ENCODE results near the gene DHRS7B. TPM values are rescaled to one million over a fixed set of nuclear protein-coding genes. Genes with fewer than 3 reads are reported as not detected.
A peak's percentile ranks its signal among the peaks of the same experiment; 100 is the strongest.

DHRS7B gene
- total and polyA plus RNA-seq, 9 of the 15 experiments (the other 6 are each of a cell fraction or from before 2014, with no cell fraction given): 8.0 to 30.7 (median 14.8) TPM

DNA sequence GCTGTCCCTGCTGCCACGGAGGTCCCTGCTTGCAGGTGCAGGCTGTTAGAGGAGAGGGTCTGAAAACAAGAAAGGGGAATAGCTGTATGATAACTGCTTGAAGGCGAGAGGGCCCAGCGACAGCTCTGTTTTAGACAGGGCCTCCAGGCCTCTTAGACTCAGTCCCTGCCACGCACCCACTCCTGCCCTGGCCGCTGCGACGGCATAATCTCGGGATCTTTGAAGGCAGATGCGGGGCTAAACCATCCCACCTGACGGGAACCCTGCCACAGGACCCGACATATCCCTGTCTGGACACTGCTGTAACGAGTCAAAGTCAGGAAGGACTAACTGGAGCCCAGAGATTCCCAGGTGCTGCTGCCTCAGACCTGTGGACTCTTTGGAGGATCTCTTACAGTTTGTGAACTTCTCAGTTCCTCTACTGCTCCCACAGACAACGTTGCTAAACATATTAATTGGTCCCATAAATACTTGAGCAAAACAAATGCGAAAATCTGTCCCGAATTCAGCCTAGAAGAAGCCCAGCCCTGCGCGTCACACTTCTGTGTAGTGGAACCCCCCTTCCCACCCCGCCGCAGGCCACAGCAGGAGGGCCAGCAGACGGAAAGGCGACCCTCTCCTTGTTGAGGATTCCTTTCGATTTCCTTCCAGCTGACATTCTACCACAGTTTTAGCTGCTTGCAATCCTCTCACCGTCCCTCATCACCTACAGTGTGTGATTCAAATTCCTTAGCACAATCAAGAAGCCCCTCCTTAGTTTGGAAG lies 88.2 kb downstream of the DHRS7B start:
- WGBS (ENCODE audit: insufficient coverage, low coverage, missing lambda C conversion rate): under 1% methylated on average over 21 of the region's 23 CpGs
- Histone ChIP-seq H3K9ac (ENCODE audit: insufficient read depth in 1 of 2, low read depth in 2 of 2, low read length in 2 of 2) (peak overlapping the region; percentile 97 to 99), H2AFZ (ENCODE audit: low read depth, low read length) (peak overlapping the region; percentile 89), H3K4me2 (ENCODE audit: insufficient read depth, low read length) (peak overlapping the region; percentile 94), H3K4me1 (replicated peaks in 1 of 2; ENCODE audit: control insufficient read depth in 2 of 2, insufficient read depth in 2 of 2, low read length in 2 of 2) (peaks cover 20 to 31% of the 10 kb centered on the region in 2 experiments; a peak in 4 of 5 replicates), H3K79me2 (ENCODE audit: control insufficient read depth, insufficient read depth, low read length) (peaks cover 86% of the 10 kb centered on the region), H3K4me3 (peak overlapping the region; percentile 96), H3K9me3 (replicated peaks; ENCODE audit: control insufficient read depth, insufficient read depth, low read depth, low read length) (no peaks in the 10 kb centered on the region), H4K20me1 (replicated peaks; ENCODE audit: control insufficient read depth, insufficient read depth, low read length) (peaks cover 13% of the 10 kb centered on the region), H3K27me3 (ENCODE audit: control insufficient read depth in 2 of 2, insufficient read depth in 2 of 2, low read length in 2 of 2) (no peaks in the 10 kb centered on the region), H3K36me3 (ENCODE audit: control insufficient read depth, insufficient read depth, low read length) (peaks cover 43% of the 10 kb centered on the region), H3K9me1 (ENCODE audit: control insufficient read depth, insufficient read depth, low read length) (no peaks in the 10 kb centered on the region), H3K27ac (ENCODE audit: extremely low read depth, low read depth, low read length) (peak overlapping the region; percentile 98)
- intact Hi-C loops (cut with micrococcal nuclease): loop anchor here (5.0 kb wide), 1 partner anchor 88 kb away; the partner anchor contains the start of gene DHRS7B
- POLR2A ChIA-PET: interaction anchor here (0.5 to 5.1 kb wide), 5 partner anchors 8 to 166 kb away, joined by 3 to 22 read pairs (median 4); no protein-coding TSS in a partner anchor
- FAIRE-seq (no peak), ATAC-seq (peak; percentile 18), DNase-seq (ENCODE audit: extremely low read depth in 1 of 4, low spot score in 3 of 4) (peak in 1 of 4 experiments; percentile 14)
- BruUV-seq (replicated peaks): TSS peak; percentile 36
- in situ Hi-C loops (cut with MboI): no loop called here
- CTCF ChIA-PET (ENCODE audit: low intra/inter-chr PET ratio): no interaction called here
- TF ChIP-seq, protein P1, sequence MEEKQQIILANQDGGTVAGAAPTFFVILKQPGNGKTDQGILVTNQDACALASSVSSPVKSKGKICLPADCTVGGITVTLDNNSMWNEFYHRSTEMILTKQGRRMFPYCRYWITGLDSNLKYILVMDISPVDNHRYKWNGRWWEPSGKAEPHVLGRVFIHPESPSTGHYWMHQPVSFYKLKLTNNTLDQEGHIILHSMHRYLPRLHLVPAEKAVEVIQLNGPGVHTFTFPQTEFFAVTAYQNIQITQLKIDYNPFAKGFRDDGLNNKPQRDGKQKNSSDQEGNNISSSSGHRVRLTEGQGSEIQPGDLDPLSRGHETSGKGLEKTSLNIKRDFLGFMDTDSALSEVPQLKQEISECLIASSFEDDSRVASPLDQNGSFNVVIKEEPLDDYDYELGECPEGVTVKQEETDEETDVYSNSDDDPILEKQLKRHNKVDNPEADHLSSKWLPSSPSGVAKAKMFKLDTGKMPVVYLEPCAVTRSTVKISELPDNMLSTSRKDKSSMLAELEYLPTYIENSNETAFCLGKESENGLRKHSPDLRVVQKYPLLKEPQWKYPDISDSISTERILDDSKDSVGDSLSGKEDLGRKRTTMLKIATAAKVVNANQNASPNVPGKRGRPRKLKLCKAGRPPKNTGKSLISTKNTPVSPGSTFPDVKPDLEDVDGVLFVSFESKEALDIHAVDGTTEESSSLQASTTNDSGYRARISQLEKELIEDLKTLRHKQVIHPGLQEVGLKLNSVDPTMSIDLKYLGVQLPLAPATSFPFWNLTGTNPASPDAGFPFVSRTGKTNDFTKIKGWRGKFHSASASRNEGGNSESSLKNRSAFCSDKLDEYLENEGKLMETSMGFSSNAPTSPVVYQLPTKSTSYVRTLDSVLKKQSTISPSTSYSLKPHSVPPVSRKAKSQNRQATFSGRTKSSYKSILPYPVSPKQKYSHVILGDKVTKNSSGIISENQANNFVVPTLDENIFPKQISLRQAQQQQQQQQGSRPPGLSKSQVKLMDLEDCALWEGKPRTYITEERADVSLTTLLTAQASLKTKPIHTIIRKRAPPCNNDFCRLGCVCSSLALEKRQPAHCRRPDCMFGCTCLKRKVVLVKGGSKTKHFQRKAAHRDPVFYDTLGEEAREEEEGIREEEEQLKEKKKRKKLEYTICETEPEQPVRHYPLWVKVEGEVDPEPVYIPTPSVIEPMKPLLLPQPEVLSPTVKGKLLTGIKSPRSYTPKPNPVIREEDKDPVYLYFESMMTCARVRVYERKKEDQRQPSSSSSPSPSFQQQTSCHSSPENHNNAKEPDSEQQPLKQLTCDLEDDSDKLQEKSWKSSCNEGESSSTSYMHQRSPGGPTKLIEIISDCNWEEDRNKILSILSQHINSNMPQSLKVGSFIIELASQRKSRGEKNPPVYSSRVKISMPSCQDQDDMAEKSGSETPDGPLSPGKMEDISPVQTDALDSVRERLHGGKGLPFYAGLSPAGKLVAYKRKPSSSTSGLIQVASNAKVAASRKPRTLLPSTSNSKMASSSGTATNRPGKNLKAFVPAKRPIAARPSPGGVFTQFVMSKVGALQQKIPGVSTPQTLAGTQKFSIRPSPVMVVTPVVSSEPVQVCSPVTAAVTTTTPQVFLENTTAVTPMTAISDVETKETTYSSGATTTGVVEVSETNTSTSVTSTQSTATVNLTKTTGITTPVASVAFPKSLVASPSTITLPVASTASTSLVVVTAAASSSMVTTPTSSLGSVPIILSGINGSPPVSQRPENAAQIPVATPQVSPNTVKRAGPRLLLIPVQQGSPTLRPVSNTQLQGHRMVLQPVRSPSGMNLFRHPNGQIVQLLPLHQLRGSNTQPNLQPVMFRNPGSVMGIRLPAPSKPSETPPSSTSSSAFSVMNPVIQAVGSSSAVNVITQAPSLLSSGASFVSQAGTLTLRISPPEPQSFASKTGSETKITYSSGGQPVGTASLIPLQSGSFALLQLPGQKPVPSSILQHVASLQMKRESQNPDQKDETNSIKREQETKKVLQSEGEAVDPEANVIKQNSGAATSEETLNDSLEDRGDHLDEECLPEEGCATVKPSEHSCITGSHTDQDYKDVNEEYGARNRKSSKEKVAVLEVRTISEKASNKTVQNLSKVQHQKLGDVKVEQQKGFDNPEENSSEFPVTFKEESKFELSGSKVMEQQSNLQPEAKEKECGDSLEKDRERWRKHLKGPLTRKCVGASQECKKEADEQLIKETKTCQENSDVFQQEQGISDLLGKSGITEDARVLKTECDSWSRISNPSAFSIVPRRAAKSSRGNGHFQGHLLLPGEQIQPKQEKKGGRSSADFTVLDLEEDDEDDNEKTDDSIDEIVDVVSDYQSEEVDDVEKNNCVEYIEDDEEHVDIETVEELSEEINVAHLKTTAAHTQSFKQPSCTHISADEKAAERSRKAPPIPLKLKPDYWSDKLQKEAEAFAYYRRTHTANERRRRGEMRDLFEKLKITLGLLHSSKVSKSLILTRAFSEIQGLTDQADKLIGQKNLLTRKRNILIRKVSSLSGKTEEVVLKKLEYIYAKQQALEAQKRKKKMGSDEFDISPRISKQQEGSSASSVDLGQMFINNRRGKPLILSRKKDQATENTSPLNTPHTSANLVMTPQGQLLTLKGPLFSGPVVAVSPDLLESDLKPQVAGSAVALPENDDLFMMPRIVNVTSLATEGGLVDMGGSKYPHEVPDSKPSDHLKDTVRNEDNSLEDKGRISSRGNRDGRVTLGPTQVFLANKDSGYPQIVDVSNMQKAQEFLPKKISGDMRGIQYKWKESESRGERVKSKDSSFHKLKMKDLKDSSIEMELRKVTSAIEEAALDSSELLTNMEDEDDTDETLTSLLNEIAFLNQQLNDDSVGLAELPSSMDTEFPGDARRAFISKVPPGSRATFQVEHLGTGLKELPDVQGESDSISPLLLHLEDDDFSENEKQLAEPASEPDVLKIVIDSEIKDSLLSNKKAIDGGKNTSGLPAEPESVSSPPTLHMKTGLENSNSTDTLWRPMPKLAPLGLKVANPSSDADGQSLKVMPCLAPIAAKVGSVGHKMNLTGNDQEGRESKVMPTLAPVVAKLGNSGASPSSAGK (IDR thresholded peaks at IDR 0.05): peak; percentile 27
- 0 out of 2 replicates have a peak, but pooled peaks have one; percentile 11 for TF ChIP-seq SUPT5H (IDR thresholded peaks at IDR 0.05)
- TF ChIP-seq, protein P2, sequence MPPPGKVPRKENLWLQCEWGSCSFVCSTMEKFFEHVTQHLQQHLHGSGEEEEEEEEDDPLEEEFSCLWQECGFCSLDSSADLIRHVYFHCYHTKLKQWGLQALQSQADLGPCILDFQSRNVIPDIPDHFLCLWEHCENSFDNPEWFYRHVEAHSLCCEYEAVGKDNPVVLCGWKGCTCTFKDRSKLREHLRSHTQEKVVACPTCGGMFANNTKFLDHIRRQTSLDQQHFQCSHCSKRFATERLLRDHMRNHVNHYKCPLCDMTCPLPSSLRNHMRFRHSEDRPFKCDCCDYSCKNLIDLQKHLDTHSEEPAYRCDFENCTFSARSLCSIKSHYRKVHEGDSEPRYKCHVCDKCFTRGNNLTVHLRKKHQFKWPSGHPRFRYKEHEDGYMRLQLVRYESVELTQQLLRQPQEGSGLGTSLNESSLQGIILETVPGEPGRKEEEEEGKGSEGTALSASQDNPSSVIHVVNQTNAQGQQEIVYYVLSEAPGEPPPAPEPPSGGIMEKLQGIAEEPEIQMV (tag; conservative IDR thresholded peaks at IDR 0.05; ENCODE audit: low read depth): no peak
- TF ChIP-seq, protein P3, sequence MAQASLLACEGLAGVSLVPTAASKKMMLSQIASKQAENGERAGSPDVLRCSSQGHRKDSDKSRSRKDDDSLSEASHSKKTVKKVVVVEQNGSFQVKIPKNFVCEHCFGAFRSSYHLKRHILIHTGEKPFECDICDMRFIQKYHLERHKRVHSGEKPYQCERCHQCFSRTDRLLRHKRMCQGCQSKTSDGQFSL (CRISPR knock-in tag; IDR thresholded peaks at IDR 0.05): 0 out of 2 replicates have a peak, but pooled peaks have one; percentile 27
- TF ChIP-seq, protein P3 (tag; IDR thresholded peaks at IDR 0.05): no peak
- no peak for TF ChIP-seq ZNF133 (CRISPR knock-in tag; IDR thresholded peaks at IDR 0.05)
